Mesendoderm (in vitro differentiated cells): ENCODE results near the gene KIAA1549.

Experiments
- DNase-seq: peaks from one replicate; pipeline ENCODE4 v3.0.0; 2013
- H2AK5ac ChIP-seq: 2 replicates; pipeline ENCODE4 v1.6.1; 2013; ENCODE audit warnings: low read length, inconsistent platforms
- H2BK120ac ChIP-seq: 2 replicates; pipeline ENCODE4 v1.6.1; 2013; ENCODE audit warnings: low read depth, mild to moderate bottlenecking, low read length, moderate library complexity, mixed read lengths
- H2BK15ac ChIP-seq: replicated peaks from 2 replicates; pipeline ENCODE4 v1.6.1; 2013; ENCODE audit warnings: low read depth, mild to moderate bottlenecking, moderate library complexity
- H2BK5ac ChIP-seq: 2 replicates; pipeline ENCODE4 v1.6.1; 2013; ENCODE audit warnings: low read length, inconsistent platforms
- H3K18ac ChIP-seq: 2 replicates; pipeline ENCODE4 v1.6.1; 2013; ENCODE audit warnings: mild to moderate bottlenecking, low read length, mixed read lengths
- H3K23ac ChIP-seq: one replicate; pipeline ENCODE4 v1.6.1; 2013; ENCODE audit warnings: low read length
- H3K27ac ChIP-seq: 2 replicates; pipeline ENCODE4 v1.5.1; 2013; ENCODE audit warnings: low read depth, mild to moderate bottlenecking, inconsistent platforms, low read length, moderate library complexity
- H3K27me3 ChIP-seq: 2 replicates; pipeline ENCODE4 v1.6.1; 2013; ENCODE audit warnings: low read length, control low read depth, mild to moderate bottlenecking, inconsistent platforms; ENCODE audit not compliant: insufficient read depth, poor library complexity
- H3K36me3 ChIP-seq: 2 replicates; pipeline ENCODE4 v1.6.1; 2013; ENCODE audit warnings: low read length, inconsistent platforms; ENCODE audit not compliant: control insufficient read depth, insufficient read depth
- H3K4ac ChIP-seq: one replicate; pipeline ENCODE4 v1.6.1; 2013; ENCODE audit warnings: low read depth, mild to moderate bottlenecking, low read length, moderate library complexity
- H3K4me1 ChIP-seq: 2 replicates; pipeline ENCODE4 v1.6.1; 2013; ENCODE audit warnings: low read depth, low read length, inconsistent platforms; ENCODE audit not compliant: control insufficient read depth
- H3K4me2 ChIP-seq: 2 replicates; pipeline ENCODE4 v1.6.1; 2013; ENCODE audit warnings: low read length
- H3K4me3 ChIP-seq: 2 replicates; pipeline ENCODE4 v1.5.1; 2013; ENCODE audit warnings: mild to moderate bottlenecking, low read length
- H3K56ac ChIP-seq: one replicate; pipeline ENCODE4 v1.6.1; 2013; ENCODE audit warnings: low read length
- H3K79me1 ChIP-seq: 2 replicates; pipeline ENCODE4 v1.6.1; 2013; ENCODE audit warnings: low read length, inconsistent platforms
- H3K79me2 ChIP-seq: 2 replicates; pipeline ENCODE4 v1.6.1; 2013; ENCODE audit warnings: mild to moderate bottlenecking, low read length; ENCODE audit not compliant: control insufficient read depth, insufficient read depth
- H3K9ac ChIP-seq: 2 replicates; pipeline ENCODE4 v1.6.1; 2013; ENCODE audit warnings: low read length, inconsistent platforms
- H4K5ac ChIP-seq: one replicate; pipeline ENCODE4 v1.6.1; 2013; ENCODE audit warnings: low read length
- H4K8ac ChIP-seq: one replicate; pipeline ENCODE4 v1.6.1; 2013; ENCODE audit warnings: low read depth, mild to moderate bottlenecking, control low read depth, low read length, moderate library complexity
- WGBS: extraction: QIAGEN DNeasy Blood & Tissue Kit; methylation state at CpG from one replicate; pipeline ENCODE4 v1.1.7; 2013; ENCODE audit warnings: low lambda C conversion rate, missing lambda C conversion rate; ENCODE audit not compliant: insufficient coverage; ENCODE audit errors: extremely low coverage; 5-methylcytosine and 5-hydroxymethylcytosine counted together

The KIAA1549 gene

GRCh38 chr7:138868711-138869110 is 112.5 kb downstream of the KIAA1549 start:
- no peak overlapping the region for H3K56ac ChIP-seq
- no peak overlapping the region for H3K4me2 ChIP-seq
- H2BK5ac ChIP-seq = no peak overlapping the region
- H4K5ac ChIP-seq = no peak overlapping the region
- H3K18ac ChIP-seq = no peak overlapping the region
- no peak overlapping the region for H2BK15ac ChIP-seq
- no peak overlapping the region for H4K8ac ChIP-seq
- no peaks in the 10 kb centered on the region for H3K79me2 ChIP-seq
- no peak for DNase-seq
- H3K27me3 ChIP-seq = no peaks in the 10 kb centered on the region
- no peak overlapping the region for H3K4ac ChIP-seq
- H3K9ac ChIP-seq = no peak overlapping the region
- H3K4me1 ChIP-seq = no peaks in the 10 kb centered on the region
- H3K27ac ChIP-seq = no peak overlapping the region
- no peaks in the 10 kb centered on the region for H3K79me1 ChIP-seq
- no peak overlapping the region for H2AK5ac ChIP-seq
- H2BK120ac ChIP-seq = no peak overlapping the region
- no peak overlapping the region for H3K23ac ChIP-seq
- H3K4me3 ChIP-seq = no peak overlapping the region
- H3K36me3 ChIP-seq = peaks cover 1% of the 10 kb centered on the region
- WGBS = no CpG with 5 or more reads among the region's 14 CpGs

GRCh38 chr7:138867744-138868143 is 113.4 kb downstream of the KIAA1549 start:
- Histone ChIP-seq H4K8ac (no peak overlapping the region), H2BK15ac (no peak overlapping the region), H3K79me1 (no peaks in the 10 kb centered on the region), H3K9ac (no peak overlapping the region), H3K23ac (no peak overlapping the region), H3K4me2 (no peak overlapping the region), H3K36me3 (peaks cover 1% of the 10 kb centered on the region), H3K4me3 (no peak overlapping the region), H3K79me2 (no peaks in the 10 kb centered on the region), H2AK5ac (no peak overlapping the region), H3K56ac (no peak overlapping the region), H3K4me1 (no peaks in the 10 kb centered on the region), H3K27ac (no peak overlapping the region), H3K4ac (no peak overlapping the region), H4K5ac (no peak overlapping the region), H3K27me3 (no peaks in the 10 kb centered on the region), H2BK5ac (no peak overlapping the region), H3K18ac (no peak overlapping the region), H2BK120ac (no peak overlapping the region)
- WGBS = no CpG with 5 or more reads among the region's 19 CpGs
- DNase-seq = no peak

GRCh38 chr7:138866353-138866752 is 114.8 kb downstream of the KIAA1549 start:
- H3K27me3 ChIP-seq = no peaks in the 10 kb centered on the region
- H3K79me1 ChIP-seq = no peaks in the 10 kb centered on the region
- WGBS = no CpG with 5 or more reads among the region's 9 CpGs
- no peak overlapping the region for H4K8ac ChIP-seq
- no peak for DNase-seq
- no peak overlapping the region for H3K23ac ChIP-seq
- H3K18ac ChIP-seq = no peak overlapping the region
- no peaks in the 10 kb centered on the region for H3K4me1 ChIP-seq
- H2BK5ac ChIP-seq = no peak overlapping the region
- H2AK5ac ChIP-seq = no peak overlapping the region
- H3K27ac ChIP-seq = no peak overlapping the region
- H2BK120ac ChIP-seq = no peak overlapping the region
- peaks cover 1% of the 10 kb centered on the region for H3K36me3 ChIP-seq
- H3K4me3 ChIP-seq = no peak overlapping the region
- H3K9ac ChIP-seq = no peak overlapping the region
- H3K79me2 ChIP-seq = no peaks in the 10 kb centered on the region
- H3K4me2 ChIP-seq = no peak overlapping the region
- no peak overlapping the region for H3K4ac ChIP-seq
- no peak overlapping the region for H4K5ac ChIP-seq
- no peak overlapping the region for H2BK15ac ChIP-seq
- H3K56ac ChIP-seq = no peak overlapping the region

- Histone ChIP-seq H3K79me2 (no peaks in the 10 kb centered on the region), H3K4me3 (no peak overlapping the region), H3K79me1 (no peaks in the 10 kb centered on the region), H3K18ac (no peak overlapping the region), H4K8ac (no peak overlapping the region), H4K5ac (no peak overlapping the region), H3K4ac (no peak overlapping the region), H3K4me1 (no peaks in the 10 kb centered on the region), H2BK120ac (no peak overlapping the region), H2BK5ac (no peak overlapping the region), H3K27ac (no peak overlapping the region), H3K27me3 (no peaks in the 10 kb centered on the region), H2BK15ac (no peak overlapping the region), H3K9ac (no peak overlapping the region), H3K4me2 (no peak overlapping the region), H3K23ac (no peak overlapping the region), H3K56ac (no peak overlapping the region), H3K36me3 (peaks cover 1% of the 10 kb centered on the region), H2AK5ac (no peak overlapping the region)
- WGBS = no CpG with 5 or more reads among the region's 4 CpGs
- DNase-seq = no peak
Observed at GRCh38 chr7:138865843-138866242, 115.3 kb downstream of the KIAA1549 start.

- H3K4ac ChIP-seq = no peak overlapping the region
- H3K18ac ChIP-seq = no peak overlapping the region
- WGBS = no CpG with 5 or more reads among the region's 3 CpGs
- H4K8ac ChIP-seq = no peak overlapping the region
- H3K79me2 ChIP-seq = no peaks in the 10 kb centered on the region
- no peak for DNase-seq
- H3K27me3 ChIP-seq = no peaks in the 10 kb centered on the region
- H3K27ac ChIP-seq = no peak overlapping the region
- no peak overlapping the region for H2BK120ac ChIP-seq
- H3K4me2 ChIP-seq = no peak overlapping the region
- H4K5ac ChIP-seq = no peak overlapping the region
- no peak overlapping the region for H3K56ac ChIP-seq
- no peak overlapping the region for H2AK5ac ChIP-seq
- no peak overlapping the region for H2BK15ac ChIP-seq
- no peaks in the 10 kb centered on the region for H3K4me1 ChIP-seq
- no peak overlapping the region for H3K9ac ChIP-seq
- no peak overlapping the region for H2BK5ac ChIP-seq
- H3K23ac ChIP-seq = no peak overlapping the region
- H3K4me3 ChIP-seq = no peak overlapping the region
- H3K79me1 ChIP-seq = no peaks in the 10 kb centered on the region
- peaks cover 1% of the 10 kb centered on the region for H3K36me3 ChIP-seq
Observed at GRCh38 chr7:138864667-138865066, 116.5 kb downstream of the KIAA1549 start.

GRCh38 chr7:138863931-138864330 is 117.3 kb downstream of the KIAA1549 start:
- Histone ChIP-seq H4K5ac (no peak overlapping the region), H3K4me1 (no peaks in the 10 kb centered on the region), H3K4me2 (no peak overlapping the region), H3K4ac (no peak overlapping the region), H3K23ac (no peak overlapping the region), H3K27ac (no peak overlapping the region), H3K18ac (no peak overlapping the region), H3K79me1 (no peaks in the 10 kb centered on the region), H2AK5ac (no peak overlapping the region), H3K4me3 (no peak overlapping the region), H3K9ac (no peak overlapping the region), H2BK5ac (no peak overlapping the region), H2BK15ac (no peak overlapping the region), H3K56ac (no peak overlapping the region), H3K27me3 (no peaks in the 10 kb centered on the region), H3K36me3 (peaks cover 1% of the 10 kb centered on the region), H3K79me2 (no peaks in the 10 kb centered on the region), H4K8ac (no peak overlapping the region), H2BK120ac (no peak overlapping the region)
- no CpG with 5 or more reads among the region's 9 CpGs for WGBS
- DNase-seq = no peak
